NCI-H1694 treated with DMSO at 0.1 percent for 48 hours (cell line): ENCODE measurements around the gene ATP9B.

Source experiments
- DNase-seq: peaks from one replicate; lab custom pipeline; 2025; lab: John Stamatoyannopoulos, UW

Gene ATP9B

GRCh38 chr18:79410731-79411613 is 341.8 kb downstream of the ATP9B start:
- no peak for DNase-seq

GRCh38 chr18:79411614-79412526 is 342.7 kb downstream of the ATP9B start:
- peak; percentile 40 for DNase-seq

GRCh38 chr18:79413025-79413424 is 343.8 kb downstream of the ATP9B start:
- DNase-seq = no peak

- DNase-seq = no peak
Observed at GRCh38 chr18:79413426-79413825, 344.2 kb downstream of the ATP9B start.

GRCh38 chr18:79413901-79414300 is 344.7 kb downstream of the ATP9B start:
- no peak for DNase-seq

- no peak for DNase-seq
Observed at GRCh38 chr18:79416022-79416676, 347.0 kb downstream of the ATP9B start.

GRCh38 chr18:79416677-79417052 is 347.5 kb downstream of the ATP9B start:
- no peak for DNase-seq

GRCh38 chr18:79418236-79418635 is 349.0 kb downstream of the ATP9B start:
- DNase-seq = no peak

GRCh38 chr18:79418642-79419041 is 349.4 kb downstream of the ATP9B start:
- no peak for DNase-seq

GRCh38 chr18:79420033-79420745 is 351.0 kb downstream of the ATP9B start:
- DNase-seq = no peak

GRCh38 chr18:79421275-79421857 is 352.2 kb downstream of the ATP9B start:
- no peak for DNase-seq

GRCh38 chr18:79422022-79422782 is 353.0 kb downstream of the ATP9B start:
- no peak for DNase-seq

GRCh38 chr18:79422783-79423165 is 353.6 kb downstream of the ATP9B start:
- DNase-seq = no peak

GRCh38 chr18:79423211-79424007 is 354.2 kb downstream of the ATP9B start:
- DNase-seq = no peak

- no peak for DNase-seq
Observed at GRCh38 chr18:79424008-79424565, 354.9 kb downstream of the ATP9B start.

GRCh38 chr18:79424880-79425568 is 355.8 kb downstream of the ATP9B start:
- no peak for DNase-seq

- no peak for DNase-seq
Observed at GRCh38 chr18:79425569-79425886, 356.3 kb downstream of the ATP9B start.

- no peak for DNase-seq
Observed at GRCh38 chr18:79426376-79427300, 357.4 kb downstream of the ATP9B start.
